Measurements from ENCODE around the gene MAP4K5.

- TF ChIP-seq, protein P1, sequence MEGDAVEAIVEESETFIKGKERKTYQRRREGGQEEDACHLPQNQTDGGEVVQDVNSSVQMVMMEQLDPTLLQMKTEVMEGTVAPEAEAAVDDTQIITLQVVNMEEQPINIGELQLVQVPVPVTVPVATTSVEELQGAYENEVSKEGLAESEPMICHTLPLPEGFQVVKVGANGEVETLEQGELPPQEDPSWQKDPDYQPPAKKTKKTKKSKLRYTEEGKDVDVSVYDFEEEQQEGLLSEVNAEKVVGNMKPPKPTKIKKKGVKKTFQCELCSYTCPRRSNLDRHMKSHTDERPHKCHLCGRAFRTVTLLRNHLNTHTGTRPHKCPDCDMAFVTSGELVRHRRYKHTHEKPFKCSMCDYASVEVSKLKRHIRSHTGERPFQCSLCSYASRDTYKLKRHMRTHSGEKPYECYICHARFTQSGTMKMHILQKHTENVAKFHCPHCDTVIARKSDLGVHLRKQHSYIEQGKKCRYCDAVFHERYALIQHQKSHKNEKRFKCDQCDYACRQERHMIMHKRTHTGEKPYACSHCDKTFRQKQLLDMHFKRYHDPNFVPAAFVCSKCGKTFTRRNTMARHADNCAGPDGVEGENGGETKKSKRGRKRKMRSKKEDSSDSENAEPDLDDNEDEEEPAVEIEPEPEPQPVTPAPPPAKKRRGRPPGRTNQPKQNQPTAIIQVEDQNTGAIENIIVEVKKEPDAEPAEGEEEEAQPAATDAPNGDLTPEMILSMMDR (IDR thresholded peaks at IDR 0.05; ENCODE audit: low read length) = no peak
- no peak for TF ChIP-seq EZH2 (optimal IDR thresholded peaks at IDR 0.05; ENCODE audit: low read depth, low read length)
- TF ChIP-seq EZH2phosphoT487 (IDR thresholded peaks at IDR 0.05; ENCODE audit: low read length) = no peak
Measured at GRCh38 chr14:50371546-50371945, 160.8 kb downstream of the MAP4K5 start.
